ENCODE data around the gene MT1A.
"Not testable (repeated sequence)": the region's sequence is repeated elsewhere in the genome, so short reads cannot be mapped to it uniquely, and the experiment has no call there.

MT1A gene

DNA sequence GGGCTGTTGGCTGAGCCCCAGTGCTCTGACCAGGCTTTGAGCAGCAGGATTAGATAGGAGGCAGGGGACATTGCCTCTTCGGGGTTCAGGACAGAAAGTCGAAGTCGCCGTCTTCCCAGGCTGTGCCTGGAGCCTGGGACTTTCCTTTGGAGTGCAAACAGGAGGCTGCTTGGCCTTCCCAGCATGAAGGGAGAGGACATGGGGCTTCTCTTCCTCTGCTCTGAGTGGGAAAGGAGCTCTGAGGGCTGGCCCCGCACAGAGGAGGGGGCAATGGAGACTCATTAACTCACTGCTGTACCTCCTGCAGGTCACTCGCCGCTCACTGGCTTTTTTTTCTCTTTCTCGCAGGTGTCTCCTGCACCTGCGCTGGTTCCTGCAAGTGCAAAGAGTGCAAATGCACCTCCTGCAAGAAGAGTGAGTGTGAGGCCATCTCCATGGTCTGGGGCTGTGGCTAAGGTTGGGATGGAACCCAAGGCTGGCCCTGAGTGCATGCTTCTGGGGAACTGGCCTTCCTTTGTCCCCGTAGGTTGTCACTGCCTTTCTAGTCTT lies 19.9 kb downstream of the MT1A start:
- DNase-seq, result no peak

DNA sequence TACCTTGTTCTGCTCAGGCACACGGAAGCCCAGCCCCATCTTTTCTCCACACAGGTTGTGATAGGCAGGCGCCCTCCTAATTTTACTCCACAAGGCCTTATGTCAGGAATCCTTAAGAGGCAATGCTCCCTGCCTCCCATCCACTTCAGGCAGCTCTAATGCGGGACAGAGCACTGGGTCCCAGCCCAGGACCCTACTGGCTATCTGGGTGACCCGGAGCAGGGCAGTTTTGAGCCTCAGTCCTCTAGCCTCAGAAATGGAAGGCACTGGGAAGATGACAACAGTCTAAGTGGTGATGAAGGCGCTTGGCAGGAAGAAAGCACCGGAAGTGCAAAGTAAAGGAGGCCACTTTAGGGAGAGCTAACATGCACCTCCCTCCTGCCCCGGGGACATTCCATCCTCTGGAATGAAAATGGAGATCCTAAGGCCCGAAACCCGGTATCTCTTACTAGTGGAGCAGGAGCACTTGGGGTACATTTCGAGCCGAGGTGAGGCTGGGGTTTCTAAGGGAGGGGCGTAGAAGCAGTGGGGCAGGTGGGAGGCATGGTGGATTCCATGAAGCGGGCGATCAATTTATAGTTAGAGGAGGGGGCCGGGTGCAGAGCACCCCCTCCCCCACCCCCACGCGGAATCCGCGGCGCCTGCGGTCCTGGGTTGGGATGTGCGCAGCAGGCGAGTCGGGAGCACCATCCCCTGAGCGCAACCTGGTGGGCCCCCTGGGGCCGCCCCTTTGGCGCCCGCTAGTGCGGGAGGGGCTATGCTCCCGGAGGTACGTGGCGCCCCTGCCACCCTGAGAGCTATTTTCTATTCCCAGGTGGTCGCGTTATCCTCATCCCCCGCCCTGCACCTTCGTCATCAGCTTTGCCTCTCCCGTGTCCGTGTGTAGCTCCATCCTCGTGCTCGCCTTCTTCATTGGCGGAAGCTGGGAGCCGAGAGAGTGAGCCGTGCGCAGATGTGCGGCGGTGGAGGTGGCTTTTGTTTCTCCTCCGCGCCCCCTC lies 24.2 kb downstream of the MT1A start:
- peak; percentile 50 for DNase-seq

DNA sequence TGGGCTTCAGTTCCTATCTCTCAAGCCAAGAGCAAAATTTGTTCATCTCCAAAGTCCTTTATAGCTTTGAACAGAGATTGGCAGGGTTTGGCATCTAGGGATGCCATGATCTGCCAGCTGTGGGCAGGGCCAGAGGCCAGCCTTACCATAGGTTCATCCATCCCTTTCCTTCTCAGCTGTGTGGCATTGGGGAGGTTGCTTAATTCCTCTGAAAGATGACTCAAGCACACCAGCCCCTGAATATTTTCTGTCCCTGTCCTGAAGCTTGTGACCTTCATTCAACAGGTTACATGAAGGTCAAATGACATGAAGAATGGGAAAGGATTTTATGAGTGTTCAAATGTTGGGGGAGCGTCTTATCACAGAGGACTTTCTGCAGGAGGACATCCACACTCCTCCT lies 26.0 kb downstream of the MT1A start:
- DNase-seq, result no peak

GRCh38 chr16:56665286-56666261 lies 27.1 kb downstream of the MT1A start:
- not testable (repeated sequence) for DNase-seq

GRCh38 chr16:56667581-56668571 lies 29.4 kb downstream of the MT1A start, which contains the start of gene MT1G:
Gene MT1G (minus strand): TSS chr16:56668065. CDS start chr16:56667993, 72 bp downstream.
- DNase-seq, result peak; percentile 46

- peak; percentile 43 for DNase-seq
Observed at GRCh38 chr16:56669005-56669839, 30.8 kb downstream of the MT1A start, which contains the start of gene MT1H. Gene MT1H (plus strand): TSS chr16:56669814. CDS start chr16:56669885, 71 bp downstream.

GRCh38 chr16:56669840-56670619 lies 31.6 kb downstream of the MT1A start:
- no peak for DNase-seq

GRCh38 chr16:56670620-56670934 lies 32.1 kb downstream of the MT1A start:
- no peak for DNase-seq

- not testable (repeated sequence) for DNase-seq
Observed at GRCh38 chr16:56671691-56672090, 33.2 kb downstream of the MT1A start.

DNA sequence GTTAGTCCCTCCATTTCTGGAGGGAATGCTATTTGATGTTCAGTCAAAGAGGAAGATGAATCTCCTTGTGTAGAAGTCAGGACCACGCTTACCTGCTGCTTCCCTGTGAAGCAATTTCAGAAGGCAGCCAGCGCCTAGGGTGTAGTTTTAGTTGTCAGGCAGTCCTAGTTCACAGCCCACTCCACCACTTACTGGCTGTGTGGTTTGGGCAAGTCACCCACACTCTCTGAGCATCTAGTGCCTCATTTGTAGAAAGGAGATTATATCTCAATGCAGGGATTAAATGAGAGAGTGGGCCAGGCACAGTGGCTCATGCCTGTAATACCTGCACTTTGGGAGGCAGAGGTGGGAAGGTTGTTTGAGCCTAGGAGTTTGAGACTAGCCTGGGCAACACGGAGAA lies 33.7 kb downstream of the MT1A start:
- not testable (repeated sequence) for DNase-seq

DNA sequence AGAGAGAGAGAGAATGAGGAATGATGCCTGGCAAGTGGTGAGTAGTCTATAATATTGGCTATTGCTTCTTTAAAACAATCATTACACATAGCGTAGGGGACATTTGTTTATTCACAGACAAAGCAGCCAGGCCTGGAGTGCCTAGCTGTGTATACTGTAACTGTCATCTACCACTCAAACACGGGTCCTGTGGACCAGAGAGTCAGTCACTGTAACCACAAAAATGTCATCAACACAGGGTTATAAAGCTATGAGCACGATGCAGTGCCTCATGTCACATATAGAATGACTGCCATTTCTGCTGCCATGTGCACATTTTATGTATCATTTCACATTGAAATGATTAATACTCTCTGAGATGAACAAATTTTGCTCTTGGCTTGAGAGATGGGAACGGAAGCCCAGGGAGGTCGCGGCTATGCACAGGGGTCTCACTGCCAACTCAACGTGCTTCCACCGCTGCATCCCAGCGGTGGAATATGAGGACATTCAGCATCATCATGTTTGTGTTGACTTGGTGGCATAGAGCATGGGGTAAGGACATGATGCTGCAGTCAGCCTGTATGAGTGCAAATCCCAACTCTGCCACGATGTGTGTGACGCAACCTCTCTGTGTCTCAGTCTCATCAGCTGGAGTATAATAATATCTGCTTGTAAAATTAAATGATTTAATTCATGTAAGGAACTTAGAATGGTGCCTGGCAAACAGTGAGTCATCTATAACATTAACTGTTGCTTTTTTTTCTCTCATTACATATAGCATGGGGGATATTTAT lies 34.5 kb downstream of the MT1A start:
- DNase-seq, result no peak

GRCh38 chr16:56673921-56674320 lies 35.5 kb downstream of the MT1A start:
- DNase-seq, result peak; percentile 20

- not testable (repeated sequence) for DNase-seq
Observed at GRCh38 chr16:56674570-56674969, 36.1 kb downstream of the MT1A start.

- DNase-seq, result peak; percentile 70
Observed at GRCh38 chr16:56675685-56676210, 37.3 kb downstream of the MT1A start.

GRCh38 chr16:56677474-56677873 lies 39.0 kb downstream of the MT1A start:
- no peak for DNase-seq

DNA sequence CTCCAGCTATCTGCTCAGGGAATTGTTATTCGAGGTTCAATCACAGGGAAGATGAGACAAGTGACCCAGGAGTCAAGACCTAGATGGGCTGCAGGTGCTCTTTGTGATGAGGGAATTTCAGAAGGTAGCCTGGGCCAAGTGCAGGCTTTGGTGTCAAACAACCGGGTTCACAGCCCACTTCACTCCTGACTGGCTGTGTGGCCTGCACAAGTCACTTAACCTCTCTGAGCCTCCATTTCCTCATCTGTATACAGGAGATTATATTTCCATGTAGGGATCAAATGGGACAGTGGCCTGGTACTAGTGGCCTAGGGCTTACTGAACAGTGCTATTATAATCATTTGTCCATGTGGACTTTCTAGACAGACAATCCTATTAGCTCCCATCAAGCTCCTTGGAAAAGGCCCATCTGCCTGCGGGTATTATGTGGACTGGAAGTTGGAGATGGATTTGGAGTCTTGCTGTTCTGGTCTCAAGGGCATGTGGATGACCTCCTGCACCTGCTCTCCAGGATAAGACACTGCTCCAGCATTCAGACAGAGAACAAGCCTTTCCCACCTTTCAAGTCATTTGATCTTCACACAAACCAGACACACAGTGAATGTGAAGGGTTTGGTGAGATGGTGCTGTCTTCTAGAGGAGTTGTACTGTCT lies 40.7 kb downstream of the MT1A start:
- DNase-seq, result no peak

DNA sequence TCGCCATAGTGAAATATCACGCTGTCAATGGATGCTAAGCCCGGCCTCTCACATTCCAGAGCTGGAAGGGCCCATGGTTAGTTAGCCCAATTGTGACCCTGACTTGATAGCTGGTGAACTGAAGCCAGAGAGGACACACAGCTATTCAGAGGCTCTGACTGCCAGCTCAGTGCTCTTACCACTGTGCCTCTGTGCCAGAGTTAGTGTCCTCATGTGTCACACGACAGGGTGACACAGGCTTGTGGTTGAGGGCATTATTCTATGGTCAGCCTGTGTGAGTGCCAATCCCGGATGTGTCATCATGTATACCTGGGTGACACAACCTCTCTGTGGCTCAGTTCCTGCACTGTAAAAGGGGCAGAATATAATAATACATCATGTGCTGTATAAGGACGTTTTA lies 41.4 kb downstream of the MT1A start:
- no peak for DNase-seq

All from stimulated activated CD4-positive, alpha-beta T cell treated with anti-CD3 and anti-CD28 coated beads, Interleukin-4, amount 100 ng/mL, for 1 hour (primary cell).